NCI-H748 treated with DMSO at 0.1 percent for 48 hours (cell line): Measurements from ENCODE around the gene HOXD4.

Experiments used
- DNase-seq: peaks from one replicate; lab custom pipeline; 2025; lab: John Stamatoyannopoulos, UW

HOXD4 gene

GRCh38 chr2:176114120-176114929, 37.0 kb upstream of the HOXD4 start:
- DNase-seq, result peak; percentile 95

DNA sequence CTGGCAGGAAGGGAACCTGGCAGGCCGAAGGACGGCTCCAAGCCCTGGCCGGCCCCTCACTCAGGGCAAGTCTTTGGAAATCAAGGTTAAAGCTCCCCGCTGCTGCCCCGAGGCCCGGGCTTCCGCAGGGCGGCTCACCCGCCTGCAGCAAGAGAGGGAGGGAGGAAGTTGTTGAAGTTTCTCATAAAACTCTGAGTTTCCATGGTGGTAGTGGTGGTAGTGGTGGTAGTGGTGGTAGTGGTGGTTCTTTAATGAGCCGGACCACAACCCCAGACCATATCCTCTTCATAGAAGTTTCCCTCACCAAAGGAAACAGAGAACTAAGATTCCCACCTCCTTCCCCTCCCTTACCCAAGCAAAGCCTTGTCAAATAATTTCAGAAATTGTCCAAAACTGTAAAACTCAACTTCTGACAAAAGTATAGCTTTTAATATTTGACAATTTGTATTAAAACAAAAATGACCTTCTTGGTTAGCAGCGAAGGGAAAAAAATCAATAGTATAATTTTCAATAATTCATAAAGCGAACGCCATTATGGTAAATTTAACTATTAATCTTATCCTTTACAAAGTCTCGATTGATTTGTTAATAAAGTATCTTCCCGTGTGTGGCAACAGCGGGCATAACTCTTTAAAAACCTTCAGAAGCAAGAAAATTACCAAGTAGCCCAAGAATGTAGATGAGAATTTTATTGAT, 36.3 kb upstream of the HOXD4 start:
- DNase-seq, result no peak

GRCh38 chr2:176115883-176116813, 35.2 kb upstream of the HOXD4 start, which contains the start of gene HOXD10:
TSS of gene HOXD10 (plus strand) at chr2:176116778. CDS start at chr2:176116834, 56 bp downstream.
- DNase-seq, result no peak

- no peak for DNase-seq
Measured at GRCh38 chr2:176117162-176117822, 34.1 kb upstream of the HOXD4 start.

DNA sequence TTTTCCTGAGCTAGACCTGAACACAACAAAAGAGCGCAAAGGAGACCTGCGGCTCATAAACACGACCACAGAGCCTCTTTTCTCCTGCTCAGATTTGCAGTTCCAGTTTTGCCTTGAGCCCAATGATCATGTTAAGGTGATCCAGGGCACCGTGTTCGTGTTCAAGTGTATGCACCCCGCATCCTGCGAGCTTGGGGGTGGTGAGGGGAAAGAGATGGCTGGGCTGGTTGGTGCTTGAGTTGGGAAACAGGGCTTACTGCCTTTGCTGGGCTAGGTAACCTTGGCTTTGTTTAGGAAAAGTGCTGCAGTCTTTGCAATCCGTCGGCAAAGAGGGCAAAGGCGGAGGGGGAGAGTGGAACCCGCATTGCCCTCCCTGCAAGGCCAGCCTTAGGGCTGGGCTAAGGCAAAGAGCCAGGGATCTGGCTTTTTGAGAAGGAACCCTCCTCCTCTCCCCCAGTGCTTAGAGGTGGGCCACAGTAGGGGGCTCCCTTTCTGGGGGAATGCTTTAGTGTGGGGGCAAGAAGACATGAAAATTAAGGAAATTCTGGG, 33.5 kb upstream of the HOXD4 start:
- DNase-seq, result no peak

DNA sequence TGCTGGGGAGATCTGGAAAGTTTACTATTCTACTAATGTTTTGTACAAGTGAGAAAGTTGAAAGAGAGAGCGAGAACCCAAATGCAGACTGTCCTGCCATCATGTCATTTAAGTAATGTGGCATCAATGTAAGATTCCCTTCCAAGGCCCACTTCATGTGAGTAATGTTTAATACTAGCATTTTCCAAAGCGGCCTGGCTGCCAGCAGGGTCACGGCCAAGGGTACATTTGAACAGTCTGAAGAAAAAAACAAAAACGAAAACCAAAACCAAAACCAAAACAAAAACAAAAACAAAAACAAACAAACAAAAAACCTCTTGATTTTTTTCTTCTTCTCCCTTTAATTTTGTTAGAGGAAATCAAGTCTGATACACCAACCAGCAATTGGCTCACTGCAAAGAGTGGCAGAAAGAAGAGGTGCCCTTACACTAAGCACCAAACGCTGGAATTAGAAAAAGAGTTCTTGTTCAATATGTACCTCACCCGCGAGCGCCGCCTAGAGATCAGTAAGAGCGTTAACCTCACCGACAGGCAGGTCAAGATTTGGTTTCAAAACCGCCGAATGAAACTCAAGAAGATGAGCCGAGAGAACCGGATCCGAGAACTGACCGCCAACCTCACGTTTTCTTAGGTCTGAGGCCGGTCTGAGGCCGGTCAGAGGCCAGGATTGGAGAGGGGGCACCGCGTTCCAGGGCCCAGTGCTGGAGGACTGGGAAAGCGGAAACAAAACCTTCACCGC, 32.6 kb upstream of the HOXD4 start:
- peak; percentile 15 for DNase-seq

DNA sequence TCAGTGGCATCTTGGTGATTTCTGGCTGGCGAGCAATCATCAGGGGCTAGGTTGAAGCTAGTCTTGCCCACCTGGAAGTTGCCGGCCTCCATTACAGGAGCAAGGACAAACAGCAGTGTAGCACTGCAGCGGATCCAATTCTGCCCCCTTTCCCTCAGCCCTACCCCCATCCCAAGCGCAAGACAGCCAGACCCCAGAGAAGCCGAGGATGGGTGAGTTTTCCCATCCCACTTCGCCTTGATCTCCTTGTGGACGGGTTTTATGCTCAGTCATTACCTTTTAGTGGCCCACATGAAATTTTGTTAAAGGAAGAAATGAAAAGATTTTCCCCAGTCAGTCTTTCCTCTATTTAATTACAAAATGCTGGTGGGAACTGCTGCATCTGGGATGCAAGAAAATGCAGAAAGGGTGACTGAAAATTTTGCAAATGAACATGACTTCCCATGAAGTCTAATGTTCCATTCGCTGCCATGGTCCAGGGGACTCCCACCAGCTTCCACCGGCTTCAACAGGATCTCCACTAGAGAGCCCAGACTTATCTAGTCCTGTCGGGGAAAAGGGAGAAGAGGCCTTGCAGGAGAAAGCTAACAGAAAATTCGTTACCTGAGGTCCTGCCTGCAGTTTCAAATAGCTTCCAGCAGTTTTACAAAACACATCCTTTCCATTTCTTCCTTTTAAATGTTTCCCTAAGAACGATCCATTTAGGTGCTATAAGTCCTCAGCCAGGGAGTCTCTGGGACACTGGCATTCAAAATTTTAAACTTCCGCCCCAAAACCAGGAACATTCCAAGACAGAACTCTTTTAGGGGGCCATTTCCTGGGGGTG, 30.8 kb upstream of the HOXD4 start:
- DNase-seq, result no peak

- DNase-seq, result no peak
Measured at GRCh38 chr2:176121190-176122051, 29.9 kb upstream of the HOXD4 start.

- DNase-seq, result no peak
Measured at GRCh38 chr2:176122052-176122682, 29.2 kb upstream of the HOXD4 start.

DNA sequence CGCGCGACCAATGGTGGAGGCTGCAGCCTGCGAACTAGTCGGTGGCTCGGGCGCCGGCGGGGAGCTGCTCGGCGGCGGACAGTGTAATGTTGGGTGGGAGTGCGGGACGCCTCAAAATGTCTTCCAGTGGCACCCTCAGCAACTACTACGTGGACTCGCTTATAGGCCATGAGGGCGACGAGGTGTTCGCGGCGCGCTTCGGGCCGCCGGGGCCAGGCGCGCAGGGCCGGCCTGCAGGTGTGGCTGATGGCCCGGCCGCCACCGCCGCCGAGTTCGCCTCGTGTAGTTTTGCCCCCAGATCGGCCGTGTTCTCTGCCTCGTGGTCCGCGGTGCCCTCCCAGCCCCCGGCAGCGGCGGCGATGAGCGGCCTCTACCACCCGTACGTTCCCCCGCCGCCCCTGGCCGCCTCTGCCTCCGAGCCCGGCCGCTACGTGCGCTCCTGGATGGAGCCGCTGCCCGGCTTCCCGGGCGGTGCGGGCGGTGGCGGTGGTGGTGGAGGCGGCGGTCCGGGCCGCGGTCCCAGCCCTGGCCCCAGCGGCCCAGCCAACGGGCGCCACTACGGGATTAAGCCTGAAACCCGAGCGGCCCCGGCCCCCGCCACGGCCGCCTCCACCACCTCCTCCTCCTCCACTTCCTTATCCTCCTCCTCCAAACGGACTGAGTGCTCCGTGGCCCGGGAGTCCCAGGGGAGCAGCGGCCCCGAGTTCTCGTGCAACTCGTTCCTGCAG, 28.5 kb upstream of the HOXD4 start, which contains the start of gene HOXD9:
Gene HOXD9, plus strand, starts transcription at position 37 of the 728 bp plus-strand sequence. Its CDS starts 50 bp downstream, at position 87.
- DNase-seq, result no peak

DNA sequence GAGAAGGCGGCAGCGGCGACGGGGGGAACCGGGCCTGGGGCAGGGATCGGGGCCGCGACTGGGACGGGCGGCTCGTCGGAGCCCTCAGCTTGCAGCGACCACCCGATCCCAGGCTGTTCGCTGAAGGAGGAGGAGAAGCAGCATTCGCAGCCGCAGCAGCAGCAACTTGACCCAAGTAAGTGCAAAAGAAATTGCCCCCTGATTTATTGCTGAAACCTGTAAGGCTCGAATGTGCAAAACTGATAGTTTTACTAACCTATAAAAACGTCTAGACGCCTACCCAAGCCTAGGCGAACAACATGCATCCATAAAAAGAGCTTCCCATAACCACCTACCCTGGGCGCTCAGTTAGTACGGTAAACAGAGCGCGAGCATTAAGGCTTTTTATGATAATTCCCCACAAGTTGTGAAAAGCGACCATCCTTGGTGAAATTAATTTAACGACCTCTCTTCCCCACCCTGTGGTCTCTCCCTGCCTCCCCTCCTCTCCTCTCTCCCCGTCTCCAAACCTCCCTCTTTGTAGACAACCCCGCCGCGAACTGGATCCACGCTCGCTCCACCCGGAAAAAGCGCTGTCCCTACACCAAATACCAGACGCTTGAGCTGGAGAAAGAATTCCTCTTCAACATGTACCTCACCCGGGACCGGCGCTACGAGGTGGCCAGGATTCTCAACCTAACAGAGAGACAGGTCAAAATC, 27.8 kb upstream of the HOXD4 start:
- no peak for DNase-seq

DNA sequence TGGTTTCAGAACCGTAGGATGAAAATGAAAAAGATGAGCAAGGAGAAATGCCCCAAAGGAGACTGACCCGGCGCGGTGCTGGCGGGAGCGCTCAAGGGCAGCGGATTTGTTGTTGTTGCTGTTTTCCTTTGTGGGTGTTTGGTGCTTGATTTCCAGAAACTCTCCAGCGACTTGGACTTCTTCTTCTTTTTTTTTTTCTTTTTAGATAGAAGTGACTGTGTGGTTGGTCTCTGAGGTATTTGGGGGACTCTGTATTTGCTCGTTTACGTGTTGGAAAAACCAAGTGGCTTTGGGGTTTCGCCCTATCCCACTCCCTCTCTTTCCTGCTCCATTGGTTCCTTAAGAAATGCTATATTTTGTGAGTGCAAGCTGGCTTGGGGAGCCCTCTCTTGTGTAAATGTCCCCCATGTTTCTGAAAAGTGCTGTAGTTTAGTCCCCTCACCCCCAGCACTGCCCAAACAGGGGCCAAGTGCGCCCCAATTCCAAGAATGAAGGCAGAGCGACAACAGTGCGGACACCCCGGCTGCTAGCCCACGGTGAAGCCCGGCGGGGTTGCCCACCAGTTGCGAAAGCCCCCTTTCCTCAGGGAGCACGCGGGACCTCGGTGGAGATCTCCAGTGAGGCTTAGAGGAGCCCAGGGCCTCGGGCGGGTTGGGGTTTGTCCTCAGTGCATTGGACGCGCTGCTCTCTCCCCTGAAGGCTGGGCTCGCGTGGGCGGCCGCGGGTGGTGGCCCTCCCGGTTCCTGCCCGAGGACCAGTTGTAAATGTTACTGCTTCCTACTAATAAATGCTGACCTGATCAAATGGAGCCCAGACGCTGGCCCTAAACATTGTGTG, 27.0 kb upstream of the HOXD4 start:
- no peak for DNase-seq

GRCh38 chr2:176124947-176125771, 26.2 kb upstream of the HOXD4 start:
- DNase-seq, result no peak

GRCh38 chr2:176125772-176126054, 25.6 kb upstream of the HOXD4 start:
- DNase-seq, result no peak
